OCI-LY1 (cell line): ENCODE measurements around the gene RTL1.

ENCODE experiments used
- H2AFZ ChIP-seq: fragments of 200-600 bp; sonication (generic), shearing (Covaris generic); 2 replicates; pipeline ENCODE4 v1.6.0; 2014; ENCODE audit warnings: antibody characterized with exemption, mild to moderate bottlenecking, low read length
- H3F3A ChIP-seq: fragments of 200-600 bp; sonication (generic), shearing (Covaris generic); 2 replicates; pipeline ENCODE4 v1.6.0; 2014; ENCODE audit warnings: mild to moderate bottlenecking, antibody characterized with exemption, low read length, moderate library complexity; ENCODE audit not compliant: insufficient read depth
- H3K27ac ChIP-seq: fragments of 200-600 bp; sonication (generic); 2 replicates; pipeline ENCODE4 v1.5.1; 2014; ENCODE audit warnings: low read length, mixed run types, mild to moderate bottlenecking, low read depth; ENCODE audit not compliant: poor library complexity, severe bottlenecking
- H3K27me3 ChIP-seq: fragments of 200-600 bp; sonication (generic); 2 replicates; pipeline ENCODE4 v1.6.0; 2014; ENCODE audit warnings: antibody characterized with exemption, mild to moderate bottlenecking, low read length, moderate library complexity; ENCODE audit not compliant: insufficient read depth
- H3K36me3 ChIP-seq: fragments of 200-600 bp; sonication (generic); 2 replicates; pipeline ENCODE4 v1.6.1; 2014; ENCODE audit warnings: mild to moderate bottlenecking, antibody characterized with exemption, low read length, moderate library complexity, mixed read lengths; ENCODE audit not compliant: insufficient read depth
- H3K4me1 ChIP-seq: fragments of 200-600 bp; sonication (generic); 2 replicates; pipeline ENCODE4 v1.5.1; 2014; ENCODE audit warnings: mild to moderate bottlenecking, low read length, moderate library complexity; ENCODE audit not compliant: insufficient read depth, severe bottlenecking
- H3K4me2 ChIP-seq: fragments of 200-600 bp; sonication (generic), shearing (Covaris generic); 2 replicates; pipeline ENCODE4 v1.6.1; 2014; ENCODE audit warnings: low read length
- H3K4me3 ChIP-seq: fragments of 200-600 bp; sonication (generic); 2 replicates; pipeline ENCODE4 v1.5.1; 2014; ENCODE audit warnings: low read length, low read depth, mild to moderate bottlenecking, mixed read lengths; ENCODE audit not compliant: poor library complexity, severe bottlenecking
- H3K79me2 ChIP-seq: fragments of 200-600 bp; shearing (Covaris generic); 2 replicates; pipeline ENCODE4 v1.6.1; 2016; ENCODE audit warnings: mixed run types, low read length, mixed read lengths; ENCODE audit not compliant: insufficient read depth
- H3K9ac ChIP-seq: fragments of 200-600 bp; sonication (generic), shearing (Covaris generic); 2 replicates; pipeline ENCODE4 v1.6.1; 2014; ENCODE audit warnings: mild to moderate bottlenecking, low read length, mixed read lengths
- H3K9me2 ChIP-seq: fragments of 200-600 bp; sonication (generic), shearing (Covaris generic); 2 replicates; pipeline ENCODE4 v1.6.1; 2014; ENCODE audit warnings: low read depth, mild to moderate bottlenecking, low read length, mixed read lengths
- H3K9me3 ChIP-seq: fragments of 200-600 bp; shearing (Covaris generic); 2 replicates; pipeline ENCODE4 v1.6.1; 2014; ENCODE audit warnings: low read length, mixed read lengths
- H4K20me1 ChIP-seq: fragments of 200-600 bp; sonication (generic), shearing (Covaris generic); 2 replicates; pipeline ENCODE4 v1.6.0; 2016; ENCODE audit warnings: mild to moderate bottlenecking, low read length; ENCODE audit not compliant: insufficient read depth
- EZH2 ChIP-seq: fragments of 200-600 bp; sonication (generic), shearing (Covaris generic); IDR thresholded peaks from 2 replicates; pipeline ENCODE4 v1.8.0; 2017; ENCODE audit warnings: borderline replicate concordance, mixed run types, mild to moderate bottlenecking, antibody characterized with exemption, low read length, moderate library complexity, mixed read lengths
- TF ChIP-seq, protein P1 (sequence below): fragments of 200-600 bp; sonication (generic), shearing (Covaris generic); IDR thresholded peaks from 2 replicates; pipeline ENCODE4 v1.5.1; 2017; ENCODE audit warnings: mild to moderate bottlenecking, antibody characterized with exemption, low read length, moderate library complexity, mixed read lengths

The RTL1 gene

DNA sequence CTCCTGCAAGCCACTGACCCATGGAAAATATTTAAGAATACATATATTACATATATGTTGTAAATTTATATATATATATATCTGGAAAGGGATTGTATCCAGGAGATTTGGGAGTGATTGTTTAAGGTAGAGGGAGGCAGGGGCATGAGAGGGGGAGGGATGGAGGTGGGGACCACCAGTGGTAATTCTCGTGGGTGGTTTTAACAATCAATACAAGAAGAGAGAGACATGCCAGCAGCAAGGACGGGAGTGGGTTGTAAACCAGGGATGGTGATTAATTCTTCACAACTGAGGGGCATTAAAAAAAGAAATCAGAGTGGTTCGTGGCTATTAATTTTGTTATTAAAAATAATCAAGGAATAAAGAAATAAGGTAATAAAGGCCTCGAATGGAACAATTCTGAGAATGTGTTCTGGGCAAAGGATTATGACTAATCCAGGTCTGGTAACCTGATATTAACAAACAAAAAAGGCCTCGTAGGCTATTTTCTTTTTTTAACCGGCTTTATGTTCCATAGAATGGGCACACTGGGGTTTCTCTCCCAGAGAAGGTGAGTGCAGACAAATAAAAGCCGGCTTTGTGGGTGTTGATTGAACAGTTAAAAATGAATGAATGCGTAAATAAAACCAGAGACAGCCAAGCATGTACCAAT lies 8.3 kb upstream of the RTL1 start:
- no peaks in the 10 kb centered on the region for H3K27me3 ChIP-seq
- H3K36me3 ChIP-seq, result no peaks in the 10 kb centered on the region
- H3K4me2 ChIP-seq, result no peak overlapping the region
- no peak overlapping the region for H2AFZ ChIP-seq
- H4K20me1 ChIP-seq, result no peaks in the 10 kb centered on the region
- TF ChIP-seq, protein P1, sequence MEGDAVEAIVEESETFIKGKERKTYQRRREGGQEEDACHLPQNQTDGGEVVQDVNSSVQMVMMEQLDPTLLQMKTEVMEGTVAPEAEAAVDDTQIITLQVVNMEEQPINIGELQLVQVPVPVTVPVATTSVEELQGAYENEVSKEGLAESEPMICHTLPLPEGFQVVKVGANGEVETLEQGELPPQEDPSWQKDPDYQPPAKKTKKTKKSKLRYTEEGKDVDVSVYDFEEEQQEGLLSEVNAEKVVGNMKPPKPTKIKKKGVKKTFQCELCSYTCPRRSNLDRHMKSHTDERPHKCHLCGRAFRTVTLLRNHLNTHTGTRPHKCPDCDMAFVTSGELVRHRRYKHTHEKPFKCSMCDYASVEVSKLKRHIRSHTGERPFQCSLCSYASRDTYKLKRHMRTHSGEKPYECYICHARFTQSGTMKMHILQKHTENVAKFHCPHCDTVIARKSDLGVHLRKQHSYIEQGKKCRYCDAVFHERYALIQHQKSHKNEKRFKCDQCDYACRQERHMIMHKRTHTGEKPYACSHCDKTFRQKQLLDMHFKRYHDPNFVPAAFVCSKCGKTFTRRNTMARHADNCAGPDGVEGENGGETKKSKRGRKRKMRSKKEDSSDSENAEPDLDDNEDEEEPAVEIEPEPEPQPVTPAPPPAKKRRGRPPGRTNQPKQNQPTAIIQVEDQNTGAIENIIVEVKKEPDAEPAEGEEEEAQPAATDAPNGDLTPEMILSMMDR, result no peak
- no peak for TF ChIP-seq EZH2
- no peaks in the 10 kb centered on the region for H3K9me2 ChIP-seq
- H3K27ac ChIP-seq, result no peak overlapping the region
- H3F3A ChIP-seq, result no peaks in the 10 kb centered on the region
- no peak overlapping the region for H3K9ac ChIP-seq
- no peaks in the 10 kb centered on the region for H3K9me3 ChIP-seq
- no peak overlapping the region for H3K4me3 ChIP-seq
- H3K79me2 ChIP-seq, result no peaks in the 10 kb centered on the region
- H3K4me1 ChIP-seq, result no peaks in the 10 kb centered on the region

DNA sequence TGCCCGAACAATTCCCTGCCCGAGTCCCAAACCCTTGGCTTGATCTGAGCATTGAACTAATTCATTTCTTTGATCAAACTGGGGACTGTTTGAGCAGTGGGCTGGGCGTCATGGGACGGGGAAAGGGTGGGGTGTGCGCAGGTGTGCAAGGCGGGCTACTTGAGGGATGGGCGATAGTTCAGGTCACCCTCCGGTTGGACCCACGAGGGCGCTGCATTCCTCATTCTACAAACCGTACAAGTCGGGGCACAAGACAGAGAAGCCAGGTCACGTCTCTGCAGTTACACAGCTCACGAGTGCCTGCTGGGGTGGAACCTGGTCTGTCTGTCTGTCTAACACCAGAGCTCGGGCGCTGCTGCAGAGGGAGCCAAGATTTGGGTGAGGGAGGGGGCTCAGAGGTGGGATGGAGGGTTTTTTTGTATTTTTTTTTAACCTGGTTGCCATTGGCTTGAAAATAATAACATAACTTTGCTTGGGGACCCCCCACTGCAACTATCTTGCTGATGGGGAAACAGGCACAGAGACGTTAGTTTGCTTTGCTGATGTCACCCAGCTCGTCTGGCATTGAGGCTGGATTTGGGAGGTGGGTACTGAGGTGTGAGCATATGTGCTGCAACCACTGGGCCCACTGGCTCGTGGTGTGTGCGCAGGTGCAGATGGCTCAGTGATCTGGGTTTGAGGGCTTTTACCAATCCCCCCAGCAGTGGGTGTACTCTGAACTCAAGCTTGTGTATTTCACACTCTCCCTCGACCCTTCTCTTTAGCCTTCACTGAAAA lies 7.6 kb upstream of the RTL1 start:
- Histone ChIP-seq H3K79me2 (no peaks in the 10 kb centered on the region), H3K36me3 (no peaks in the 10 kb centered on the region), H3K27me3 (no peaks in the 10 kb centered on the region), H3K9ac (no peak overlapping the region), H2AFZ (no peak overlapping the region), H4K20me1 (no peaks in the 10 kb centered on the region), H3K4me2 (no peak overlapping the region), H3K4me3 (no peak overlapping the region), H3K4me1 (no peaks in the 10 kb centered on the region), H3K9me3 (no peaks in the 10 kb centered on the region), H3F3A (no peaks in the 10 kb centered on the region), H3K9me2 (no peaks in the 10 kb centered on the region), H3K27ac (no peak overlapping the region)
- TF ChIP-seq EZH2, result no peak
- TF ChIP-seq, protein P1, result no peak

DNA sequence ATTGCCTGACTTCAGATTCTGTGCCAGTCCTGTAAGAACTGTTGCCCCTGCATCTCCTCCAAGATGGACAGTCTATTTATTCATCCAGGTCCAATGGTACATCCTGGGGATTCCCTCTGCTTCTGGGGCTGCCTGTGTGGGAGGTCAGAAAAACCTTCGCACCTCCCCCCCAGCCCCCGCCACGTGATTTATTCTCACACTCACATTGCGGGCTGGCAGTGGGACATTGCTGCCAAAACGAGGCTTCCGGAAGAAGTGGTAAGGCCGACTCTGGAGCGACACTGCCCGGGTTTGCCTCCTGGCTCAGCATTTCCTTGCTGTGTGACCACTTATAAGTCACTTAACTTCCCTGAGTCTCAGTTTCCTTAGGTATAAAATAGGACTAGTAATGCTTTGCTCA lies 5.9 kb upstream of the RTL1 start:
- no peaks in the 10 kb centered on the region for H3K4me1 ChIP-seq
- H3K79me2 ChIP-seq, result no peaks in the 10 kb centered on the region
- no peak overlapping the region for H3K9ac ChIP-seq
- H3F3A ChIP-seq, result no peaks in the 10 kb centered on the region
- no peak overlapping the region for H3K27ac ChIP-seq
- no peaks in the 10 kb centered on the region for H4K20me1 ChIP-seq
- H3K9me2 ChIP-seq, result no peaks in the 10 kb centered on the region
- H3K36me3 ChIP-seq, result no peaks in the 10 kb centered on the region
- TF ChIP-seq, protein P1, result no peak
- no peak for TF ChIP-seq EZH2
- no peaks in the 10 kb centered on the region for H3K9me3 ChIP-seq
- H3K4me3 ChIP-seq, result no peak overlapping the region
- H3K27me3 ChIP-seq, result no peaks in the 10 kb centered on the region
- H3K4me2 ChIP-seq, result no peak overlapping the region
- H2AFZ ChIP-seq, result no peak overlapping the region
